Activated CD4-positive, CD25-positive, alpha-beta regulatory T cell (primary cell): ENCODE measurements around the gene MCF2.
"Not testable (repeated sequence)": the region's sequence is repeated elsewhere in the genome, so short reads cannot be mapped to it uniquely, and the experiment has no call there.

Experiments used
- DNase-seq, 4 experiments: peaks; one replicate each; lab custom pipeline; 2025; lab: John Stamatoyannopoulos, UW

The MCF2 gene, protein sequence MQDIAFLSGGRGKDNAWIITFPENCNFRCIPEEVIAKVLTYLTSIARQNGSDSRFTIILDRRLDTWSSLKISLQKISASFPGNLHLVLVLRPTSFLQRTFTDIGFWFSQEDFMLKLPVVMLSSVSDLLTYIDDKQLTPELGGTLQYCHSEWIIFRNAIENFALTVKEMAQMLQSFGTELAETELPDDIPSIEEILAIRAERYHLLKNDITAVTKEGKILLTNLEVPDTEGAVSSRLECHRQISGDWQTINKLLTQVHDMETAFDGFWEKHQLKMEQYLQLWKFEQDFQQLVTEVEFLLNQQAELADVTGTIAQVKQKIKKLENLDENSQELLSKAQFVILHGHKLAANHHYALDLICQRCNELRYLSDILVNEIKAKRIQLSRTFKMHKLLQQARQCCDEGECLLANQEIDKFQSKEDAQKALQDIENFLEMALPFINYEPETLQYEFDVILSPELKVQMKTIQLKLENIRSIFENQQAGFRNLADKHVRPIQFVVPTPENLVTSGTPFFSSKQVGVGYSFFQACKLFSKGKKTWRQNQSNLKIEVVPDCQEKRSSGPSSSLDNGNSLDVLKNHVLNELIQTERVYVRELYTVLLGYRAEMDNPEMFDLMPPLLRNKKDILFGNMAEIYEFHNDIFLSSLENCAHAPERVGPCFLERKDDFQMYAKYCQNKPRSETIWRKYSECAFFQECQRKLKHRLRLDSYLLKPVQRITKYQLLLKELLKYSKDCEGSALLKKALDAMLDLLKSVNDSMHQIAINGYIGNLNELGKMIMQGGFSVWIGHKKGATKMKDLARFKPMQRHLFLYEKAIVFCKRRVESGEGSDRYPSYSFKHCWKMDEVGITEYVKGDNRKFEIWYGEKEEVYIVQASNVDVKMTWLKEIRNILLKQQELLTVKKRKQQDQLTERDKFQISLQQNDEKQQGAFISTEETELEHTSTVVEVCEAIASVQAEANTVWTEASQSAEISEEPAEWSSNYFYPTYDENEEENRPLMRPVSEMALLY

DNA sequence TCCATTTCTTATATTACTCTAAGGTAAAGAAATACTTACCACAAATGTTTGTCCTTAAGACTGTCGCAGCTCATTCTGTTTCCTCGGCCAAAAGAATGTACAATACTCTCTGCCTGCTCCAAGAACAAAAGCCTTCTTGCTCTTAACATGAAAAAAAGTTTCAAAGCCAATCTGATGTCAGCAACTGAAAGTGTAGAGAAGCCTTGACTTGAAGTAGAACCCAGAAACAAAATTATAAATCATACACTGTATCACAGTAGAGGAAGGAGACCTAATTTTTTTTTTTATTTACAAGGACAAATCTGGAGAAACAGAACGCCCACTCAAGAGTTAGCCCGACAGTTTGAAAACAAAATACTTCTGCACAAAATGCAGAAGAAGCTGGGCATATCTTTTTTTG, at the start of gene MCF2:
Gene MCF2 (minus strand): TSS at position 101 of the 400 bp plus-strand sequence. CDS start 56,423 bp downstream, outside the sequence.
- DNase-seq, result no peak

DNA sequence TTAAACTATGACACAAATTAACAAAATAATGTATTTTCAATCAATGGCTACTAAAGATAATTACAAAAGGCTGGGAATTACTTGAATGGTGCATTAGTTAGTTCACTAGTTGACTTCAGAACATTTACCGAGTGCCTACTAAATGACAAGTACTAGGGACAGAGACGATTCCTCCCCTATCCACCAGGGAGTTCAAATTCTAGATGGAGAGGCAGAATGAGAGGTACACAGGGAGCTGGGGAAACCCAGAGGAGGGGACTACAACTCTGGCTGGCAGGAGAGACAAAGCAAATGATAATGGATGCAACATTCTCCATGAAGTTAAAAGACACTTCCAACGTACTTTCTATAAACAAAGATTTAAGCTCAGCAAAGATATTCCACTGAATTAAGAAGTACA, 43.1 kb upstream of the MCF2 start:
- DNase-seq, result no peak

DNA sequence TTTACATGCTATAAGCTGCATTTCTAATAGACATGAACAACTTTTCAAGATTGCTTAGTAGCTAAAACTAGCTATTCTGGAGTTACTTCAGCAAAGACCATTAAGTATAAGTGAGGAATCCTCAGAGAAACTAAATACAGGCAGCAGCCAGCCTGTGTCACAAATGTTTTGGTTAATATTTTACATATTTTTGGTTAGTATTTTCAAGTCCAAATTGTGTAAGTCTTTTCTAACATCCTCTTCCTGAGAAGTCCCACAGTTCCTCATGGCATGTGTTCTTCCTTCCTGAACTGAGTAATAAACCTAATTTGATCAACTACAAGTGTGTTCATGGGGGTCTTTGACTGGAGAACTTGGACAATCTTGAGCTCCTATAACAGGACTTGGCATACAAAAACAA, 42.4 kb upstream of the MCF2 start:
- no peak for DNase-seq

DNA sequence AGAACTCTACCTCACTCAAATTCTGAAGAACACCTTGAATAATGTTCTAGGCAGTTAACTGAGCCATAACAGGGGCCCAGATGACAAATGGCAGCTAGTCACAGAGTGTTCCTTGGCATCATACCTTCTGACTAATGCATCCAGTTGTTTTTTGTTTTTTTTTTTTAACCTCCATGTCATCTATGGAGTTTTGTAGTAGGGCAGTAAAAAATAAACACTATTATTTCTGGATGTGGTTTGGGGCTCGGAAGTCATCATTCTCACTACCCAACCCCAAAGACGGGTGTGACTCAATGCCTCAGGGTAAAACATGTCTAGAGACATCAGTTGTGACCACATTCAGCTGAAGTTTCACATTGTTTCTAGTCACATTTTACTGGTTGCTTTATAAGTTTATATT, 31.2 kb upstream of the MCF2 start:
- no peak for DNase-seq

DNA sequence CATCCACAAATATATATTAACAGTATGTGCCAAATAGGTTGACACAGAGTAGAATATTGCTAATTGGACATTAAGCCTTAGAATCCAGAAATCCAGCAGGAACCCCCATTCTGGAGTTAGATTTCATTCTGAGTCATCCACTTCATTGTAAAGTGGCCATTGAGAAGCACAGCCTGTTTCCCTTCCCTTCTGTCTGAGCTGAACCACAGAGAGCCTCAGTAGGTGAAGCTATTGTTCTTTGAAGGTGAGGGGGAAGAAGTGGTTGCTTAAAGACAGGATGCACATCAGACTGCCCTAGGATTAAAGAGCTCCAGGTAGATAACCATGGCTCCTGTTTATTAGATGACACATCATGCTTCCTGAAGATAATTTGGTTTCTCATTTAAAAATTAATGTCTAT, 30.6 kb upstream of the MCF2 start:
- DNase-seq, result no peak

DNA sequence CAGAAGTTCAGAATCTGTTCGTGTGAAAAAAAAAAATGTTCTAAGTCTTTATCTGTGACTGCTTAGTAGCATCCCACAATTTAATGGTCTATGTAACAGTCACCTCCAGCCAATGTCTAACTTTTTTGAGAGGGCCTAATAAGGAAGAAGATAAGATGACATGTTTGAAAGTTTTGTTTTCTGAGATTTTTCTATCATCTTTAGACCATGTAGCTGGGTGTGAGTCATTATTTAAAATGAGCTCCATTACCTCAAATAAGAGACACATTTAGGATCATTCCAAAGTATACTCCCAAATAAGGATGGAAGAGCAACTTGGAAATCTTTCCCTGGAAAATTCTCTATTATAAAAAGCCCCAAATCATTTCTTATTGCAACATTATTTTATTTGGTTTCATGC, 28.2 kb upstream of the MCF2 start:
- DNase-seq, result no peak

DNA sequence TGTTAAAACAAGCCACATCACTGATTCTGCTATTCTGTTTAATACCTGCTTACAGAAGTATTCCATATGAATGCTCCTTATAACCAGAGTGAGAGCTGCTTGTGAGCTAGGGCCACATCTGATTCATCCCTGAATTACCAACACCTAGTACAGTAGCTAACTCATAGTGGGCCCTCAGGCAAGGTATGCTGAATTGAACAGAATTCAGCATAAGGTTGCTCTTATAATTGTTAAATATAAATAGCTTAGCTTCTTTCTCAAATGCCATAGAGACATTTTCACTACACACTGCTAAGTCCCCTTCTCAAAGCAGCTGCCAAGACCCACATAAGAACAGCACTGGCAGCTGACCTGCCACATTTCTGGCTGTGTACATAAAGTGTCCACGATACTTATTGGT, 27.0 kb upstream of the MCF2 start:
- no peak for DNase-seq

DNA sequence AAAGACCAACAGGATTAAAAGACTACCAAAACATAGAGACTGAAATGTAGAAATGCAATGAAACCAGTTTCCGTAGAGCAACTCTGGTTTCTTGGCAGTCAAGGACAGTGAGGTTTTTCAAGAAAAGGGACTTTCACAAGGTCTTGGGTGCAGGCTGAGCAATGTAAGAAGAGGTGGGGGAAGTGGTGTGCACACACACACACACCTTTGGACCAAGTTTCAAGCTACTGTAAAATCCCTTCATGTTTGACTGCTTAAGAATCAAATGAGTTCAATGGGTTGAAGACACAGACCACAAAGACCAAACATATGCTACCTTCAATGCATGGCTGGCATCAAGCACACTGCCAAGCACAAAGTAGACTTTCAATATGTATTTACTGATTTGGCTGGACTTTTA, 17.8 kb upstream of the MCF2 start:
- no peak for DNase-seq

DNA sequence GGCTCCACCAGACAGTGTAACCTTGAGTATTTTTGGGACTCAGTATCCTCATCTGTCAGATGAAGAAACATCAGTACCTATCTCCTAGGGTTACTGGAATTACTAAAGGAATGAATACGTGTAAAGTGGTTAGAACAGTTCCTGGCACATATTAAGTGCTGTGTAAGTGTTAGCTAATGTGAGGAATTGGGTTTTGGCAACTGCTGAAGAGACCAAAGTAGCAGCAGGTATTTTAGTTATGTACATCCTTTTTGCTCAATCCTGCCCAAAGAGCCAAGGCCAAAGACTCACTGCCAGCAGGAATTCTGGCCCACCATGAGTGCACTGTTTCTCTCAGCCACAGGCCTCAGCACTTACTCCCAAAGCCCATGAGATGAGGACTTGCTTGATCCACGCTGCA, 16.7 kb upstream of the MCF2 start:
- no peak for DNase-seq

DNA sequence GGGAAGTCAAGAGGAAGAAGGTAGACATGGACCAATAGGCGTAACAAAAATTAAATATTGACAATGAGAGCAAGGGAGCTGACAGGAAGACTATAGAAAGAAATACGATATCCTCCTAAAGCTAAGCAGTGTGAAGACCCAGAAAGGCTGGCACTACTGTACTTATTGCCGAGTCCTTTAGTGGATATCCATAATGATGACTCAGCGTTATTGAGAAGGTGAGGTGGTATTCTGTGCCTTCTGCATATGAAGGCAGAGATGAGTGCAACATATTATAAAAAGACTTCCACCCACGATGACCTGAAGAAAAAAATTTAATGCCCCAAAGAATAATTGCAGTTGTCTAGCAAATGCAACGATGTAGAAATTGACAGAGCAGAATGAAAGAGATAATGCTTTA, 13.0 kb upstream of the MCF2 start:
- no peak for DNase-seq

DNA sequence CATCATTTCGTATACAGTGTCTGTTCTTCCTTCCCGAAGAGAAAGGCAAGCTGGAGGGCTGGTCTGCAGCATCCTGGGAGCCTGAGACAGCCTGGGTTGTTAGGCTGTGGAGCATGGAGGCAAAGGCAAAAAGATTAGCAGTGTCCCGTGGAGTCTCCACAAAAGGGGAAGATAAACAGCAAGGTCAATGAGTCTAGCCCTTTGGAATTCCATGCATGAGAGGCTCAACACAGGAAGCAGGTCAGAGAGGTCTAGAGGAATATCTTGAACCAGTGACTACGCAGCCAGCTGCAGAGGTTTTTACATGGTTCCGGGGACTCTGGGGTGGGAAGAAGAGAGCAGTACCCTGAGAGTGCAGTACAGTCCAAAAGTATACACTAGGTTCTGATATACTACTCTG, 12.2 kb upstream of the MCF2 start:
- DNase-seq, result no peak

DNA sequence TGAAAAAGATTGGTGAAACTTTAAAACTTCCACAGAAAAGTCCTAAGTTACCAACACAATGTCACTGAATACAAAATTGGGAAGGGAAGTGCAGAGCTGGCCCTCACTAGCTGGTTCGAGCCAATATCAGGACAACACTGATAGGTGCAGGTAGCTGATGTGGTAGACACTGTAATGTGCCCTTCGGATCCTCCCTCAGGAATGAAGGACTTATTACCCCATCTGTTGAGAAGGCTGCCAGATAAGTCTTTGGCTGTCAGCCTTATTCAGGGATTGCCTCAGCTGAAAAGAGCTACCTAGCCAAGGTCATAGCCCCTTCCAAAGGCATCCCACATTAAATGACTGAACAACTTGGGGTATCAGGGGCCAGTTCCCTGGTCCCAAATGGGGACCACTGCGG, 5.3 kb downstream of the MCF2 start:
- no peak for DNase-seq

DNA sequence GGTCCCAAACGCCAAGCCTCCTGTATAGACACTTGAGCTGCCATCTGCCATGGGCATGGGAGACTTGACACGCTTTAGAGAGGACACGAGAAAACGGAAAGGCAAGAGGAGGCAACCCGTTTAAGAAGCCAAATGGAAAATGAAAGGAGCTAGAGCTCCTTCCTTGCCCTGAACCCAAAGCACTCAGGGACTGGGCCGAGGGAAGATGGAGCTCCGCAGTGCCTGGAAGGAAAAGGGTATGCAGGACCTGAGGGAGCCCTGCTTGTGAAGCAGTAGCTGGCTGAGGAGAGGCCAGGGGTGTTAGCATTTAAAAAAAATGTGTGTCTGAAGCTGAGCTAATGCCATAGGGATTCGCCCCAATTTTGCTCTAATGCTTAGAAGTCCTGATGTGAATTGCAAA, 15.1 kb downstream of the MCF2 start:
- no peak for DNase-seq

DNA sequence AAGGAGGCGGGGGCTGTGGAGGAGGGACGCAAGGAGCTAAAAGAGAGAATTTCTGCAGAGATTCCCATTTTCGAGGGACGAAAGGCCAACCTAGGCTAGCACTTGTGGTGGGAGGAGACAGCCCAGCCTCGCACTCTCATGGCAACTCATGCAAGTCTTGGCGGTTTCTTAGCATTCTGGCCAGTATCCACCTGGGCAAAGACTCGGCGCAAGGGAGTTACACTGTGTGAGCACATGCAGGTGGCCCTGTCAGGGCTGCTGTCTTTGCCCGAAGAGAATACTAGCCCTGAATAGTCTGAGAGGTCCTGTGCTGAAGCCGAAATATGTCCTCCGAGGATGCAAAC, 15.5 kb downstream of the MCF2 start:
- DNase-seq, result no peak

DNA sequence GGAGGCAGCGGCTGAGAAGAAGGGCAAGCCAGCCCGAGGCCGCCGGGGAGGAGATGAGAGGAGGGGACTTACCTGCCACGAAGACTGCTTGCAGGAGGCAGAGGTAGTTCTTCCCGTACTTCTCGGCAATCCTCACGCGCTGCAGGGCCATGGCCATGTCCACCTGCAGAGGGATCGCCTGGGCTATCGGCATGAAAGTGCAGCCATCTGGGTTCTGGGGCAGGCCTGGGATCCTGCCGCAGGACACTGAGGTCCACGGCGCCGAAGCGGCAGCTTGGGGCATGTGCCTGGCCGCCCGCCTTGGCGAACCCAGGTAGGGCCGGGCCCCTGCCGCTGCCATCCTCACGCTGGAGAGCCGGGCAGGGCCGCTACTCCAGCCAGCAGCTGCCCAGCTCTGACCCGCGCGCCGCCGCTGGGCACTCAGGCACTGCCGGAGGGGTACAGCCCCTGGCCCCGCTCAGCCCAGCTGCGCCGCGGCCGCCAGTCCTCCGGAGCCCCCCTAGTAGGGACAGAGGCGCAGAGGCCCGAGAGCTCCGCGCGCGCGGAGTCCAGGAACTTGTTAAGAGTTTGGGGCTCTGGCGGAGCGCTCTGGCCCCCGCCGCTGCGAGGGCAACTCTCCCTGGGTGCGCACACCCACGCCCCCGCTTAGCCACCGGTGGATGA, 16.0 kb downstream of the MCF2 start:
- no peak for DNase-seq

DNA sequence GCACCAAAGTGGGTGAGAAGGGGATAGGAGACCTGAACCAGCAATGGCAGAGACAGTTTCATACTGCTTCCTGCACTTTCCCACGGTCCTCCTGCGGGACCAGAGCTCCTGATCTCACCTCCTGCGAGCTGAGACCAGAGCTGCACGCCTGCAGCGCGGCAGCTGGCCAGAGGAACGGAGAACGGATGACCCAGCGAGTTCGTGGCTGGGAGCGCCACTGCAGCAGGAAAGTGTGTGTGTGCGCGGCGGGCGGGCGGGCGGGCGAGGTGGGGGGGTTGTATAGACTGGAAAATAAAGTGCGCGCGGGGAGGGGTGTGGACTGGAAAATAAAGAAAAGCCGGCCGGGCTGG, 16.5 kb downstream of the MCF2 start:
- no peak for DNase-seq

DNA sequence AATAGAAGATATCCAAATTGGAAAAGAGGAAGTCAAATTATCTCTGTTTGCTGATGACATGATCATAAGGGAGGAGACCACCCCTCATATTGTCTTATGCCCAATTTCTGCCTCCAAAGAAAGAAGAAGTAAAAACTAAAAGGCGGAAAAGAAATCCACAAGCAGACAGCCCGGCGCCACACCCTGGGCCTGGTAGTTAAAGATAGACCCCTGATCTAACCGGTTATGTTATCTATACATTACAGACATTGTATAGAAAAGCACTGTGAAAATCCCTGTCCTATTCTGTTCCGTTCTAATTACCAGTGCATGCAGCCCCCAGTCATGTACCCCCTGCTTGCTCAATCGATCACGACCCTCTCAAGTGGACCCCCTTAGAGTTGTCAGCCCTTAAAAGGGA, 22.8 kb downstream of the MCF2 start:
- DNase-seq, result not testable (repeated sequence)

DNA sequence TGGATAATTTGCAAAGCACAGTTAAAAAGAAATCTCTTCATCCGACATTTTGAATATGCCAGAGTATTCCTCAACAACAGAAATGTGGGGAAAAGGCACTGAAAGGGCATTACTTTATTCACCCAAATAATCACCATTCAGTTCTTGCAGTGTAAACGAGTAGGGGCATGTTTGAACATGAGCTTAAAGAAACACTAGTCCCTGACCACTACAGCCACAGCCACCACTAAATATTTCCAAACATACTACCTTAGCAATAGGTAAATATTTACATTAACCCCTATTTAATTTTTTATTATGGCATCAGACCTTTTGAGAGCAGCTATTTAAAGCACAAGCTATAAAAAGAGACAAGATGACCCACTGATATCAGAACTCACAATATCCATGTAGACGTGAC, 27.6 kb downstream of the MCF2 start:
- DNase-seq, result no peak

DNA sequence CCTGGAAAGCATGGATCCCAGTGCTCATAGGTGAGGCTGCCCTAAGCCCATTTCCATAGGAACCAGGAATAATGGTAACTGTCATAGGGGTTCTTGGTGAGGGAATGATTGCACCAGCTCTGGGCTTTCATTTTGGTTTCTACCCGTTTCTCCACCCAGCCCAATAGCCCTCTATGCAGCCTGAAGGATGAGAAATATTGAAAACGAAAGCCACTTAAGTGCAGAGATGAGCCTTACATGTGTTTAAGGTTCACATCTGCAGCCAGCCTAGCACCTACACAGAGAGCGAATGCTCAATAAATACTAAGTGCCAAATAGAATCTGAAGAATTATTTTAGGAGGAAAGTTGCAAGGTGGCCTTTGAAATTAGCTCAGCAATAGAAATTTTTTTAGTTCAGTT, 60.4 kb downstream of the MCF2 start:
- no peak for DNase-seq

DNA sequence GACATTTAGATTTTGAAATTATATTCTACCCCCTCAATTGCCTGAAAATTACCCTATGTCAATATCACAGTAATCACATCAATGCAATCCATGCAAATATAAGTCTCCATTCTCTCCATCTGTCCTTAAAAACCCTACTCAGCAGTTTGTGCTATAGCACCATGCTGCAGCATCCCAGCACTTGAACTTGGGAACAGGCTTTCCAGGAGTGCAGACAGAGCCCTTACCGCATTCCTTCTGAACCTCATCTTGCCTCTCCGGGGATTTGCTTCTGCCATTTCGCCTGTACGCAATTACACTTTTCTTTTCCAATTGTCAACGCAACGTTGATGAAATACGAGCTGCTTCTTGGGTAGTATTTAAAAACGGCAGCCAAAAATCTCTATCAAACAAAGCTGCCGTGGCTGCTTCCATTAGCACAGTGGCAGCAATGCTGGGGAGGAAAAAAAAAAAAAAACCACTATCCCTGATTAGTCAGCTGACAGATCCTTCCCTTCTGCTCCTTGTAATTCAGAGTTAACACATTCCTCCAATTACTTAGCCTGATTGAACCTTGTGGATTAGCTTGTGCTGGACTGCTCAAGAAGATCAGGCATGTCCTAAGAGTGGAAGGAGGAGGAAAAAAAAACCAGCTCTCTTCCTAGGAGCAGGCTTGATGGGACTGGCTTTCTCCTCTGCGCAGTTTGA, 65.6 kb downstream of the MCF2 start:
- no peak for DNase-seq

DNA sequence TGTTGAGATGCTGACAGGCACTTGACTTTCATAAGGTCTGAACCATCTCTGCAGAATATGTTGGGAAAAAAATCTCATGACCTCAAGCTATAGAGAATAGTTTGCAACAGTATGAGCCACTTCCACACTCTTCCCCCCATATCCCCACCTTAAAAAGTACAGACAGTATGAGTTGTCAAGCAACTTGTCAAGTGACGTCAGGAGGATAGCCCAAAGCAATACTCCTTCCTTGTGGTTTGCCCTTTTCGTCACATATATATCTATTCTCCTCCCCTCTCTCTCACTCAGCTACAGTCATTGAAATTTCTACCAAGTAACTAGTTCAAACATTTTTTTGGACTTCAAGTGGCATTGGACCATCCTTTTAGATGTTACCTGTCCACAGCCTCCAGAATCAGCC, 67.7 kb downstream of the MCF2 start:
- DNase-seq, result no peak

DNA sequence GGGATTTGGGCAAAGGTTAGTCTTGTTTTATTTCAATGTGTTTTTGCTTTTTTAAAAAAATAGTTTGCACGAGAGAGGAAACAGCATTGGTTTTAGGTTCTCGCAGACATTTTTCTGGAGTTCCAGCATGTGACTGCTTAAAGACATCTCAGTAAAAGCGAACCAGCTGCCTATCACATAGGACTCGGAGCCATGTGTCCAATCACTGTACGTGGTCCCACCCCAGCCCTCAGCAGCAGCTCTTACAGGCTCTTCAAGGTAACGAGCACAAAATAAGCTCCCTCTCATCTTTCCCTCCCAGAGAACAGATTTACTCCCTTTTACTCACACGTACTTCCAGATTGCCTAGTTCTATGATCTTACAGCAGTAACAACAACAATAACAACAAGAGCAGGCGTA, 68.7 kb downstream of the MCF2 start:
- no peak for DNase-seq
